SK-N-SH (cell line): Measurements from ENCODE around the gene PRM1. TPM values are rescaled to one million over a fixed set of nuclear protein-coding genes. Genes with fewer than 3 reads are reported as not detected.

Source experiments
- EZH2phosphoT487 ChIP-seq: fragments of 200-600 bp; sonication (generic); IDR thresholded peaks from 2 replicates; pipeline ENCODE4 v1.6.1; 2017; ENCODE audit warnings: low read depth, mixed run types, mild to moderate bottlenecking, antibody characterized with exemption, moderate library complexity, borderline replicate concordance
- NFIC ChIP-seq: IDR thresholded peaks from 2 replicates; pipeline ENCODE4 v1.4.0; 2012; ENCODE audit warnings: borderline replicate concordance
- polyA plus RNA-seq, 3 experiments: library from polyadenylated mRNA; depleted of rRNA; stranded (reverse); fragments of >200 nt; gene quantifications; 2 replicates each; pipeline ENCODE4 v1.2.3, GENCODE V29; 2012
- small RNA-seq, 7 experiments: library from RNA; depleted of rRNA; stranded (forward); fragments of <200 nt; gene quantifications; one replicate each; pipeline ENCODE3, GENCODE V24; 2012
- TF ChIP-seq, protein P1 (sequence below): fragments of 150-350 bp; IDR thresholded peaks from 2 replicates; pipeline ENCODE4 v1.6.1; 2016; ENCODE audit warnings: mild to moderate bottlenecking, low read depth, low read length
- TF ChIP-seq, protein P2 (sequence below): fragments of 150-350 bp; IDR thresholded peaks from 2 replicates; pipeline ENCODE4 v1.6.1; 2017; ENCODE audit warnings: antibody characterized with exemption, low read length, low read depth, borderline replicate concordance

PRM1 gene
- polyA plus RNA-seq, 1 of the 3 experiments (the other 2 are of a cell fraction) = not detected

DNA sequence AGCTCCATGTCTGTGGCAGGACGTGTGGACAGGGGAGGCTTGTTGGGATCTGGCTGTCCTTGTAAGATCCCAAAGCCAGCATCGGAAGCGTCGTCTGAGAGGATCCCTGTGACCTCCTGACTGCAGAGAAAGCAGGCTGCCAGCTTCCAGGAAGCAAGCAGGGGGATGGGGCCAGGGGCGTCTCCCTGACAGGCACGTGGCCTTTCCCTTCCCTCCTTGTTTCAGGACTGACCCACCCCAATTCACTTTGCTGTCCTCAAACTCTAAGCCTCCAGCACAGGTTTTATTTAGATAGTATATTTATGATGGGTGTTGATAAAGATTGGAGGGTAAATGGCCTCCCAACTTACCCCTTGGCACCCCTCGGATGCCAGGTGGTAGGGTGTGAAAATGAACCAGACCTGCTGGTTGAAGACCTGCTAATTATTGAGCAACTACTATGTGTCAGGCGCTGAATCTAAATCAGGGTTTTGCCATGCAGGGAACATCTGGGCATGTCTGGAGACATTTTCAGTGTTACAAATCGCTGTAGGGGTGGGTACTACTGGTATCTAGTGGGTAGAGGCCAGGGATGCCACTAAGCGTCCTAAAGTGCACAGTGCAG lies 49.7 kb downstream of the PRM1 start (continued):
- TF ChIP-seq, protein P1, sequence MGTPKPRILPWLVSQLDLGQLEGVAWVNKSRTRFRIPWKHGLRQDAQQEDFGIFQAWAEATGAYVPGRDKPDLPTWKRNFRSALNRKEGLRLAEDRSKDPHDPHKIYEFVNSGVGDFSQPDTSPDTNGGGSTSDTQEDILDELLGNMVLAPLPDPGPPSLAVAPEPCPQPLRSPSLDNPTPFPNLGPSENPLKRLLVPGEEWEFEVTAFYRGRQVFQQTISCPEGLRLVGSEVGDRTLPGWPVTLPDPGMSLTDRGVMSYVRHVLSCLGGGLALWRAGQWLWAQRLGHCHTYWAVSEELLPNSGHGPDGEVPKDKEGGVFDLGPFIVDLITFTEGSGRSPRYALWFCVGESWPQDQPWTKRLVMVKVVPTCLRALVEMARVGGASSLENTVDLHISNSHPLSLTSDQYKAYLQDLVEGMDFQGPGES = no peak
- TF ChIP-seq, protein P2, sequence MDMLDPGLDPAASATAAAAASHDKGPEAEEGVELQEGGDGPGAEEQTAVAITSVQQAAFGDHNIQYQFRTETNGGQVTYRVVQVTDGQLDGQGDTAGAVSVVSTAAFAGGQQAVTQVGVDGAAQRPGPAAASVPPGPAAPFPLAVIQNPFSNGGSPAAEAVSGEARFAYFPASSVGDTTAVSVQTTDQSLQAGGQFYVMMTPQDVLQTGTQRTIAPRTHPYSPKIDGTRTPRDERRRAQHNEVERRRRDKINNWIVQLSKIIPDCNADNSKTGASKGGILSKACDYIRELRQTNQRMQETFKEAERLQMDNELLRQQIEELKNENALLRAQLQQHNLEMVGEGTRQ = no peak
- no peak for TF ChIP-seq EZH2phosphoT487
- TF ChIP-seq NFIC = no peak
- TF ChIP-seq, all 33 proteins: peak for 0

Small RNAs within 50 kb of the gene (small RNA-seq; reads per million reads assigned to genes)
- 0 reads per million in 7 experiments for gene MIR548H2
- 0 reads per million in 7 experiments for gene RF00019
- gene RF00554 = 0 reads per million in 7 experiments

Other genes with a start within 250 kb of the PRM1 start
- gene SOCS1, start 25.1 kb downstream of the PRM1 start, polyA plus RNA-seq (2012; rRNA removed) = 6.3 and 8.6 TPM in 2 replicates
- gene TNP2, start 12.0 kb downstream of the PRM1 start, polyA plus RNA-seq (2012; rRNA removed) = not detected in 2 replicates
- gene PRM3, start 7.7 kb downstream of the PRM1 start, polyA plus RNA-seq (2012; rRNA removed) = not detected in 2 replicates
- gene PRM2, start 4.8 kb downstream of the PRM1 start, polyA plus RNA-seq (2012; rRNA removed) = not detected in 2 replicates
- 5.6 and 8.5 TPM in 2 replicates for gene RMI2, start 64.1 kb upstream of the PRM1 start, polyA plus RNA-seq (2012; rRNA removed)